Stimulated activated naive CD4-positive, alpha-beta T cell treated with Interleukin-2 at 50 U/mL for 16 hours (primary cell): Measurements from ENCODE around the gene GAGE12J.
"Not testable (repeated sequence)": the region's sequence is repeated elsewhere in the genome, so short reads cannot be mapped to it uniquely, and the experiment has no call there.

Experiments used
- DNase-seq: peaks from one replicate; lab custom pipeline; 2025; lab: John Stamatoyannopoulos, UW

Gene GAGE12J

DNA sequence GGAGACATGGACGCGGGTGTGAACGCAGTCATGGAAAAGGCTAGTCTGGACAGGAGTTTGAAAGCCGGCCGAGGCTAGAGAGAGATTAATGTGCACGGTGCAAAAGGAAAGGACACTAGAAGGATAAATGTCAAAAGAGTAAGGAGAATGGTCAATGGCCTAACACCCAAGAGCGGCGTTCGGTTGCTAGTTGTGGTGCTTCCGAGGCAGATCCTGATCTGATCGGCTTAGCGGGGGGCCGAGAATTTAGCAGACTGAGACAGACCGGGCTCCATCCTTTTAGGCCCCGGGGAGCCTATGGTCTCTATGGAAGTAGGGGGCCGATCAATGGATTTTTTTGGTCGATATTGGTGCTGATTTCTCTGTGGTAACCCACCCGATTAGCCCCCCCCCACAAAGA is 11.5 kb upstream of the GAGE12J start:
- DNase-seq, result no peak

DNA sequence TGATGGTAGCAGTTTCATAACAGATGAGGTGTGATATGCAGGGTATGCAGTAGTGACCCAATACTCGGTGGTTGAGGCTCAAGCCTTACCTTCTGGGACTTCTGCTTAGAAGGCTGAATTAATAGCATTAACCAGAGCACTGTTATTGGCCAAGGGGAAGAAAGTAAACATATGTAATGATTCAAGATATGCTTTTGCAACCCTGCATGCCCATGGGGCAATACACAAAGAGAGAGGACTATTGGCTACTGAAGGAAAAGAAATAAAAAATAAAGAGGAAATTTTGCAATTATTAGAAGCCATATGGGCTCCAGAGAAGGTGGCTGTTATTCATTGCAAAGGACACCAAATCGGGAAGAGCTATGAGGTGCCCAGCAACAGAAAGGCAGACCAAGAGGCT is 9.7 kb upstream of the GAGE12J start:
- no peak for DNase-seq

DNA sequence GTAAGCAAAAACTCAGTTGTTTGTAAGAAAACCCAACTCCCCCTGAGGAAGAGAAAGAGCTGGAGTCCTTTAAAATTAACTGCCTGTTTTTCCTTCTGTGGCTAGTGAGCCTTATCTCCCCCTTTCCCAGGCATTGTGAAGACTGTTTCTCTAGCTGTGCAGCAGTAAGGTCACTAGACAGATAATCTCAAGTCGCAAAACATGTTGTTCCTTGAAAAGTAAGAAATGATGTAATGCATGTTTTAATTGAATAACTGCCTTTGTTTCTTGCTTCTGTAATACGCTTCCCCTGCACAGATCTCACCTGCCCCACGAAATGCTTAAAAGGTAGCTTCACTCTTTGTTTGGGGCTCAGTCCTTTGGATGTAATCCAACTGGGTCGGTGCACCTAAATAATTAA is 5.8 kb upstream of the GAGE12J start:
- DNase-seq, result no peak

DNA sequence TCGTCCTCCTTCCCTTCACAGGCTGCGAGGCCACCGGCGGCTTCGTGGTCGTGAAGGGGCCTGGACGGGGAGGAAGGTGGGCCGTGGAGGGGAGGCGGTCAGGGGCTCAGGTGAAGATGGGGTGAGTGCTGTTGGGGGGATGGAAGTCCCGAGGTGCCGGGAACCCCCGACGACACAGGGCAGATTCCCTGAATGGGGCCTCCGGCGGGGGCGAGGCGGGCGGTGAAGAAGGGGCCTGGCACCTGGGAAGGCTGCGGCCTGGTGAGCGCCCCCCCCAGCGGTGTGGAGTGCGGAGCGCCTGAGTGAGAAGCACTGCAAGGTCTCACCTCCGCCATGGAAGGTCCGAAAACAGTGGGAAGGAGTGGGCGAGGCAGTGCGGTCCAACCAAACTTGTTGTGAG is 429 bp downstream of the GAGE12J start:
- DNase-seq, result not testable (repeated sequence)

DNA sequence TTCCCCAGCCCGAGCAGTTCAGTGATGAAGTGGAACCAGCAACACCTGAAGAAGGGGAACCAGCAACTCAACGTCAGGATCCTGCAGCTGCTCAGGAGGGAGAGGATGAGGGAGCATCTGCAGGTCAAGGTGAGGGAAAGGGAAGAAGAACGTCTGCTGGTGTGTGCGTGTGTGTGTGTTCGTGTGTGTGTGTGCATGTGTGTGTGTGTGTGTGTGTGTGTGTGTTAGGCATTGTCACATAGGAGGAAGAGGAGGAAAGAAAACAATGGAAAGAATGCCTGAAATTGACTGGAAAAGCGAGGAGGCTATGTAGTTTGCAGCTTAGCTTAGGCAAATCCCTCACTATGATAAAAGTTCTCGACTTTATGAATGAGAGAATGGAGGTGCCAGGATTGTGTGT is 1.9 kb downstream of the GAGE12J start:
- DNase-seq, result not testable (repeated sequence)

DNA sequence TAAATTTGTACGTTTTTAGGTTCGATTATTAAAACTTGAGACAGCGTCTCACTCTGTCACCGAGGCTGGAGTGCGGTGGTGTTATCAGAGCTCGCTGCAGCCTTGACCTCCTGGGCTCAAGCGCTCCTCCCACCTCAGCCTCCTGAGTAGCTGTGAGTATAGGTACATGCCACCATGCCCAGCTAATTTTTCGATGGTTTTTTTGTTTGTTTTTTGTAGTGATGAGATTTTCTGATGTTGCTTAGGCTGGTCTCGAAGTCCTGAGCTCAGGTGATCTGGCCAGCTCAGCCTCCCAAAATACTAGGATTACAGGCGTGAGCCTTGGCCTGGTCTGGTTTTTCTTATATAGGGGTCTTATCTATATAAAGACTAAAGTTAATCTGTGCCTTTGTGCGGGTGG is 8.6 kb downstream of the GAGE12J start:
- not testable (repeated sequence) for DNase-seq

DNA sequence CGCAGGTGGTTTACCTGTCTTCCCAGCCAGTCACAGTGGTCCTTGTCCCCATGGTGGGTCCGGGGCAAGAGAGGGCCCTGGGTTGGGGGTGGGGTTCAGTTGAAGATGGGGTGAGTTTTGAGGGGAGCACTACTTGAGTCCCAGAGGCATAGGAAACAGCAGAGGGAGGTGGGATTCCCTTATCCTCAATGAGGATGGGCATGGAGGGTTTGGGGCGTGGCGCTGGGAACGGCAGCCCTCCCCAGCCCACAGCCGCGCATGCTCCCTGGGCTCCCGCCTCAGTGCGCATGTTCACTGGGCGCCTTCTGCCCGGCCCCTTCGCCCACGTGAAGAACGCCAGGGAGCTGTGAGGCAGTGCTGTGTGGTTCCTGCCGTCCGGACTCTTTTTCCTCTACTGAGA is 9.4 kb downstream of the GAGE12J start, which contains the start of gene GAGE13:
Gene GAGE13, plus strand, starts transcription at position 301 of the 400 bp plus-strand sequence. CDS start 1,156 bp downstream, outside the sequence.
- DNase-seq, result not testable (repeated sequence)

DNA sequence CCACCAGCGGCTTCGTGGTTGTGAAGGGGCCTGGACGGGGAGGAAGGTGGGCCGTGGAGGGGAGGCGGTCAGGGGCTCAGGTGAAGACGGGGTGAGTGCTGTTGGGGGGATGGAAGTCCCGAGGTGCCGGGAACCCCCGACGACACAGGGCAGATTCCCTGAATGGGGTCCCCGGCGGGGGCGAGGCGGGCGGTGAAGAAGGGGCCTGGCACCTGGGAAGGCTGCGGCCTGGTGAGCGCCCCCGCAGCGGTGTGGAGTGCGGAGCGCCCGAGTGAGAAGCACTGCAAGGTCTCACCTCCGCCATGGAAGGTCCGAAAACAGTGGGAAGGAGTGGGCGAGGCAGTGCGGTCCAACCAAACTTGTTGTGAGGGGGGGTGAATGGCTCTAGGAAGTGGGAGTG is 10.0 kb downstream of the GAGE12J start:
- DNase-seq, result not testable (repeated sequence)

DNA sequence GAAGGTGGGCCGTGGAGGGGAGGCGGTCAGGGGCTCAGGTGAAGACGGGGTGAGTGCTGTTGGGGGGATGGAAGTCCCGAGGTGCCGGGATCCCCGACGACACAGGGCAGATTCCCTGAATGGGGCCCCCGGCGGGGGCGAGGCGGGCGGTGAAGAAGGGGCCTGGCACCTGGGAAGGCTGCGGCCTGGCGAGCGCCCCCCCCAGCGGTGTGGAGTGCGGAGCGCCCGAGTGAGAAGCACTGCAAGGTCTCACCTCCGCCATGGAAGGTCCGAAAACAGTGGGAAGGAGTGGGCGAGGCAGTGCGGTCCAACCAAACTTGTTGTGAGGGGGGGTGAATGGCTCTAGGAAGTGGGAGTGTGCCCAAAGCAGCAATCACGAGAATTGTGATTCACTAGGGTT is 19.6 kb downstream of the GAGE12J start:
- not testable (repeated sequence) for DNase-seq

DNA sequence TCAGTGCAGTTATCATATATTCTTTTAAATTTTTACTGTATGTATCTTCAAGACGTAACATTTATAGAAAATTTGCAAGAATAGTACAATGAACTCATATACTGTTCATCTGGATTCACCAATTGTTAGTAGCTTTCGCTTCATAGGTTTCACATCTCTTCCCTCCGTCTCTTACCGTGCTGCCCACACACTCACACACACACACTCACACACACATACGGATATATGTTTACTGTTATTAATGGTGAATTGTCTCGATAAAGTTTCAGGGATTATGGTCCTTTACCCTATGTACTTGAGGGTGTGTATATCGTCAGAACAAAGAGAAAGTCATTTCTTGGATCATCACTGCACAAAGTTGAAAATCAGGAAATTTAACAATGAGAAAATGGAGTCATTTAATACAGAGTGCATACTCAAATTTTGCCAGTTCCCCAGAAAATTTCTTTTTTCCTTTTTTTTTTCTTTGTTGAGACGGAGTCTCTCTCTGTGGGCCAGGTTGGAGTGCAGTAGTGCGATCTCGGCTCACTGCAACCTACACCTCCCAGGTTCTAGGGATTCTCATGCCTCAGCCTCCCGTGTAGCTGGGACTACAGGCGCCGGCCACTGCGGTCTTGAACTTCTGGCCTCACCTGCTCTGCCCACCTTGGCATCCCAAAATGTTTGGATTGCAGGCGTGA is 22.8 kb downstream of the GAGE12J start:
- not testable (repeated sequence) for DNase-seq

DNA sequence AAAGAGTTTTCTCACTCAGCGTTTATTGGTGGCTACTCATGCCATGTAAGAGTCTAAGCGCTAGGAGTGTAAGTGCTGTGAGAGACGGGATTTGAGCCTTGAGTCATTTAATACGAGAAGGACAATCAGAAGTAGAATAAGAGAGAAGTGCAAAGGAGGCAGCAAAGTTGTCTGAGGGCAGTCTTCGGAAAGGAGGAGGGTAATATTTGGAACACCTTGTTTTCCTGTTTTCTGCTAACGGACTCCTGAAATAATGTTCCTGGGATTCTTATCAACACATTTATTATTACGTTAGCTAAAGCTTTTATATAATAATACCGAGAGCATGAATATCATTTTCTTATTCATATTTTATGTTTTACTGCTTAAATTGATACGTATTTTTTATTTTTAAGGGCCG is 23.6 kb downstream of the GAGE12J start:
- DNase-seq, result not testable (repeated sequence)

DNA sequence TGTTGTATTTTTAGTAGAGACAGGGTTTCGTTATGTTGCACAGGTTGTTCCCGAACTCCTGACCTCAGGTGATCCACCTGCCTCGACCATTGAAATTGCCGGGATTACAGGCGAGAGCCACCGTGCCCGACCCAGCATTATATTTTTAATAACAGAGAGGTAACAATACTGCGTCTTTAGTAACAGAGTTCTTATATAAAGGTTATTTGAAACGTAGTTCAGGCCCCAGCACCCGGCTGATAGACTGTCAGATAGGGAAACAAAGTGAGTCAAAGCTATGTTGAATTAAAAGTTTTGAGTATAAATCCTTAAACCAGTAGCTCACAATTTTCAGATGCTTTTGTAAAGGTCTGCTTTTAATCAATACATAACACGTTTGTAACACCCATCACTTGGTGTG is 24.3 kb downstream of the GAGE12J start:
- DNase-seq, result not testable (repeated sequence)
